ENCODE results near the gene CFL1.

CFL1 gene

DNA sequence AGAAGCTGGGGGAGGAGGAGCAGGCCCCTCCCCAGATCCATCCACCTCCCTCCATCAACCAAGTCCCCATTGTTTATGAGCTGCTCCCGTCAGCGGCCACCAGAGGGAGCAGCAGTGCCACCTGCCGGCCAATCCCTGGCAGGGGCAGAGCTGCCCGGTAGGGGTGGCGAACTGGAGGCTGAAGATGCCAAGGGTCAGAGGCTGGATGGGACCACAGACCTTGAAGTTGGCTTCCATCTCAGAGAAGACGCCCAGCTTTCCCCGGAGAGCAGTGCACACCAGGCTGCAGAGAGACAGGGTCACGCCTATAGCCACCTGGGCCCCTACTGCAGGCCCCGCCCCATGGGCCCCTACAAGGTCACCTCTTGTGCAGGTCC, 26.7 kb upstream of the CFL1 start:
- peak overlapping the region; percentile 41 for H3K27ac Mint-ChIP-seq (ENCODE audit: low read depth)

DNA sequence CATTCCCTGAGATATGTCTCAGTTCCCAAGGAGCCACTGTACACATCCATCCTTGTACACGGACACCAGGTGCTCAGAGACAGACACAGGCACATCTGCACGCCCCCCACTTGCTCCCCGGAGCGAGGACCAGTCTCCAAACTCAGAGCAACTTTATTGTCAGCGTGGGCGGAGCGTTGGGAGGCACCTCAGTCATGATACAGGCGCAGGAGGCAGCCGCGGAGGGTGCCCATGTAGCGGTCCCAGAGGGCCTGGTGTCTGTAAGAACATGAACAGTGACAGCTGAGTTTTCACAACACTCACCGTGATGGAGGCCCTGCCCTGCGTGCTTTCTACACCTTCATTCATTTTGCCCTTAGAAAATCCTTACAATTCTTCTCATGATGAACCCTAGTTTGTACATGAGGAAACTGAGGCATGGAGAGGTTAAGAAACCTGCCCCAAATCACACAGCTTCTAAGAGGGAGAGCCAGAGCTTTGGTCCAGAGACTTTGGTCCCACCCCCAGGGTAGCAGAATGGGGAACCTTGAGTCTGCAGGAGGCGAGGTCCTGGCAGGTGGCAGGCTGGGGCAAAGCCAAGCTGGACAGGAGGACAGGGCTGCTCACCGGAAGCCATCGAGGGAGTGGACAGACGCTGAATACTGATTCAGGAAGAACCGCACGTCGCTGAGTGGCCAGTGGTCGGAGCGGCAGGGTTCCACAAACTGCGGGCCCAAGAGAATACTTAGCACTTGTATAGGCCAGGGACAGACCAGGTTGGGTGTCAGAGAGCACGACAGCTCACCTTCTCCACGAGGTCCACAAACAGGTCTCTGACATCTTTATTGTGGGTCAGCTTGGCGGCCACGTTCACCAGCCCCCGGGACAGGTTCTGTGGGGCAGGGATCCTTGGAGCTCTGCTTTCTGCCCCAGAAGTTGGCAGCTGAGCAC, 26.1 kb upstream of the CFL1 start:
- H3K27me3 Mint-ChIP-seq: no peaks in the 10 kb centered on the region
- peak overlapping the region; percentile 41 for H3K27ac Mint-ChIP-seq (ENCODE audit: low read depth)
- no peak for DNase-seq (ENCODE audit: low spot score in 2 of 2)
- no peaks in the 10 kb centered on the region for H3K9me3 Mint-ChIP-seq
- H3K36me3 Mint-ChIP-seq (ENCODE audit: insufficient read depth): peaks cover 22% of the 10 kb centered on the region
- no peak overlapping the region for H3K4me3 Mint-ChIP-seq
- peaks cover 68% of the 10 kb centered on the region for H3K4me1 Mint-ChIP-seq
- no peak for ATAC-seq (replicated peaks; ENCODE audit: extremely low read depth, poor library complexity, severe bottlenecking)

More for the DNA sequence above, 26.7 kb upstream of the CFL1 start:
- H3K27me3 Mint-ChIP-seq: no peaks in the 10 kb centered on the region
- no peaks in the 10 kb centered on the region for H3K9me3 Mint-ChIP-seq
- ATAC-seq (replicated peaks; ENCODE audit: extremely low read depth, poor library complexity, severe bottlenecking) (peak; percentile 21), DNase-seq (ENCODE audit: low spot score in 2 of 2) (peak; percentile 66 to 73)
- peaks cover 68% of the 10 kb centered on the region for H3K4me1 Mint-ChIP-seq
- H3K4me3 Mint-ChIP-seq: no peak overlapping the region
- peaks cover 22% of the 10 kb centered on the region for H3K36me3 Mint-ChIP-seq (ENCODE audit: insufficient read depth)

DNA sequence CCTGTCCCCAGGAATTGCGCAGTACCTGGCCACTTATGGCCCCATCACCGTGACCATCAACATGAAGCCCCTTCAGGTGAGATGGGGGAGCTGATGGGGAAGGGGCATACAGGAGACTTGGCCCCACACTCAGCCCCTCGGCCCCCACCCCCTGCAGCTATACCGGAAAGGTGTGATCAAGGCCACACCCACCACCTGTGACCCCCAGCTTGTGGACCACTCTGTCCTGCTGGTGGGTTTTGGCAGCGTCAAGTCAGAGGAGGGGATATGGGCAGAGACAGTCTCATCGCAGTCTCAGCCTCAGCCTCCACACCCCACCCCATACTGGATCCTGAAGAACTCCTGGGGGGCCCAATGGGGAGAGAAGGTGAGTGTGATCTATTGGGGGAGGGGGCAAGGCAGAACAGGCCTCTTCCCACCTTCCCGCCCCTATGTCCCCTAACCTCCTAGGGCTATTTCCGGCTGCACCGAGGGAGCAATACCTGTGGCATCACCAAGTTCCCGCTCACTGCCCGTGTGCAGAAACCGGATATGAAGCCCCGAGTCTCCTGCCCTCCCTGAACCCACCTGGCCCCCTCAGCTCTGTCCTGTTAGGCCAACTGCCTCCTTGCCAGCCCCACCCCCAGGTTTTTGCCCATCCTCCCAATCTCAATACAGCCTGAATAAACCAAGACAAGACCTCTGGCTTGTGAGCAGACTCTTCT, 25.2 kb upstream of the CFL1 start:
- no peak overlapping the region for H3K4me3 Mint-ChIP-seq
- ATAC-seq (replicated peaks; ENCODE audit: extremely low read depth, poor library complexity, severe bottlenecking) (no peak), DNase-seq (ENCODE audit: low spot score in 2 of 2) (no peak)
- H3K27me3 Mint-ChIP-seq: no peaks in the 10 kb centered on the region
- H3K4me1 Mint-ChIP-seq: peaks cover 68% of the 10 kb centered on the region
- peaks cover 16% of the 10 kb centered on the region for H3K36me3 Mint-ChIP-seq (ENCODE audit: insufficient read depth)
- H3K9me3 Mint-ChIP-seq: no peaks in the 10 kb centered on the region
- no peak overlapping the region for H3K27ac Mint-ChIP-seq (ENCODE audit: low read depth)

DNA sequence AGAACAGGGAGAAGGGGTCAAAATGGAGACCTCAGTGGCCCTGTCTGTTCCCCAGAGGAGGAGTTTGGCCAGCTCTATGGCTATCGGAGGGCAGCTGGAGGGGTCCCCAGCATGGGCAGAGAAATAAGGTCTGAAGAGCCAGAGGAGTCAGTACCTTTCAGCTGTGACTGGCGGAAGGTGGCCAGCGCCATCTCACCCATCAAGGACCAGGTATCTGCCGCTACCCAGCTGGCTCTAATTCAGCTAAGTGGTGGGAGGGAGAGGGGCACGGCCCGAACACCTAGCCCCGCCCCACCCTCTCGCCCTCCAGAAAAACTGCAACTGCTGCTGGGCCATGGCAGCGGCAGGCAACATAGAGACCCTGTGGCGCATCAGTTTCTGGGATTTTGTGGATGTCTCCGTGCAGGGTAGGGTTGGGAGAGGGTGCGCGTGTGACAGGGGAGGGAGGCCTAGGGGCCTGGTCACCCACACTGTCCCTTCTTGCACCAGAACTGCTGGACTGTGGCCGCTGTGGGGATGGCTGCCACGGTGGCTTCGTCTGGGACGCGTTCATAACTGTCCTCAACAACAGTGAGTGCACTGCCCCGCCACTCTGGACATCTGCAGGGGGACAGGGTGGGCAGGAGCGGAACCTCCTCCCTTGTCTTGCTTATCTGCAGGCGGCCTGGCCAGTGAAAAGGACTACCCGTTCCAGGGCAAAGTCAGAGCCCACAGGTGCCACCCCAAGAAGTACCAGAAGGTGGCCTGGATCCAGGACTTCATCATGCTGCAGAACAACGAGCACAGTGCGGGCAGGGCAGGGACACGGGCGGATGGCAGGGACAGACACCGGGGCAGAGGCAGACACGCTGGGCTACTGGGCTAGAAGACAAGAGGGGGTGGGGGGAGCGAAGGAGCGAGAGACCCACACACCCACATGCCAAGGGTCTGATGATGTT, 24.4 kb upstream of the CFL1 start:
- H3K36me3 Mint-ChIP-seq (ENCODE audit: insufficient read depth): peaks cover 11% of the 10 kb centered on the region
- H3K4me1 Mint-ChIP-seq: peaks cover 67% of the 10 kb centered on the region
- no peak for ATAC-seq (replicated peaks; ENCODE audit: extremely low read depth, poor library complexity, severe bottlenecking)
- DNase-seq (ENCODE audit: low spot score in 2 of 2): no peak
- peak overlapping the region; percentile 81 for H3K4me3 Mint-ChIP-seq
- peak overlapping the region; percentile 91 for H3K27ac Mint-ChIP-seq (ENCODE audit: low read depth)
- H3K9me3 Mint-ChIP-seq: no peaks in the 10 kb centered on the region
- H3K27me3 Mint-ChIP-seq: no peaks in the 10 kb centered on the region

DNA sequence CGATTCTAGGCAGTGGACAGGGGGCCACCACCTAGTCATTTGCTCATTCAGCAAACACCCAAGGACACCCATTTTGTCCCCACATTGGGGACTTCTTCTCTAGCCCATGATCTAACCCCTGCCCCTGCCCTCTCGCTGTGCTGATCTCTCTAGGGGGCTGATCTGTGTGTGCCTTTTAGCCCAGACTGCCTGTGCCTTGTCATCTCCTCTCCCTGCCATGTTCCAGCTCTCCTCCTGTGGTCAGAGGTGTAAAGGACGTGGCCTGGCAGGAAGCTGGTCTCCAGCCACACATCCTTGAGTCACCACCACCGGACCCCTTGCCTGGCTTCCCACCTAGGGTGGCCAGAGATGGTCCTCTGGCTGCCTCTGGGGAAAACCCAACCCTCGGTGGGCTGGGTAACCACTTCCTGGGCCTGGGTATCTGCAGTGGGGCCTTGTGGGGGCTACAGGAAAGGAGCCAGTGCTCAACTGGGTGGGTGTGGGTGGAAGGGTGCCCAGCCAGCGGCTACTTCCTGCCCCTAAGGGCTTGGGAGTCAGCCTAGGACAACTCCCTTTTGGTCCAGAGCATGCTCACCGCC, 23.0 kb upstream of the CFL1 start:
- DNase-seq (ENCODE audit: low spot score in 2 of 2): no peak
- H3K27ac Mint-ChIP-seq (ENCODE audit: low read depth): peak overlapping the region; percentile 91
- no peak for ATAC-seq (replicated peaks; ENCODE audit: extremely low read depth, poor library complexity, severe bottlenecking)
- no peaks in the 10 kb centered on the region for H3K9me3 Mint-ChIP-seq
- no peaks in the 10 kb centered on the region for H3K27me3 Mint-ChIP-seq
- H3K4me1 Mint-ChIP-seq: peaks cover 60% of the 10 kb centered on the region
- H3K4me3 Mint-ChIP-seq: peak overlapping the region; percentile 81
- peaks cover 11% of the 10 kb centered on the region for H3K36me3 Mint-ChIP-seq (ENCODE audit: insufficient read depth)

DNA sequence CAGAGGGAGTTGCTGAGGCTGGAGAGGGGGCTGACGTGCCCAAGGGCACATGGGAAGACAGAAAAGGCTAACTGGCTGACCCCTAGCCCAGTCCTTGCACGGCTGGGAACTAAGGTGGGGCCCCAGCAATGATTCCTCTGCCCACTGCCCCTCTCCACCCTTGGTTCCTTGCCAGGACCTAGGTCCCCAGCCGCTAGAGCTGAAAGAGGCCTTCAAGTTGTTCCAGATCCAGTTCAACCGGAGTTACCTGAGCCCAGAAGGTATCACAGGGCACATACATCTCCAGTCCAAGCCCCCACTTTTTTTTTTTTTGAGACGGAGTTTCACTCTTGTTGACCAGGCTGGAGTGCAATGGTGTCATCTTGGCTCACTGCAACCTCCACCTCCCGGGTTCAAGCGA, 22.0 kb upstream of the CFL1 start:
- H3K36me3 Mint-ChIP-seq (ENCODE audit: insufficient read depth): peaks cover 10% of the 10 kb centered on the region
- no peak for DNase-seq (ENCODE audit: low spot score in 2 of 2)
- H3K27ac Mint-ChIP-seq (ENCODE audit: low read depth): peak overlapping the region; percentile 91
- no peaks in the 10 kb centered on the region for H3K27me3 Mint-ChIP-seq
- no peak for ATAC-seq (replicated peaks; ENCODE audit: extremely low read depth, poor library complexity, severe bottlenecking)
- H3K4me1 Mint-ChIP-seq: peaks cover 55% of the 10 kb centered on the region
- no peaks in the 10 kb centered on the region for H3K9me3 Mint-ChIP-seq
- peak overlapping the region; percentile 81 for H3K4me3 Mint-ChIP-seq

DNA sequence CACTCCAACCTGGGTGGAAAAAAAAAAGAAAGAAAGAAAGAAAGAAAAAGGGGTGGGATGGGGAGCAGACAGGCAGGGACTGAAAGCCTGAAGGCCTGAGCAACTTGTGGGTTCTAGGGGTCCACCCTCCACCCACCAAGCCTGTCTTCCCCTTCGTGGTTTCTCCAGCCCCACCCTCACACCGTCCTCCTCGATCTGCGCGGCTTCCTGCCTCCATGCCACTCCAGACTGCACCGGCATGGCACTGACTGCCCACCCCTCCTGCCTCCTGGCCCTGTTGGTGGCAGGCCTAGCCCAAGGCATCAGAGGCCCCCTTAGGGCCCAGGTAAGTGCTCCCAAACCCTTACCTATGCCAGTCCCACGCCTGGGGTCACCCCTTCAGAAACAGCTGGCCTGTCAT, 21.6 kb upstream of the CFL1 start, which contains the start of gene CTSW:
CTSW (plus strand) TSS at position 221 of the 400 bp plus-strand sequence; CDS start at position 239, 18 bp downstream.
- Mint-ChIP-seq H3K4me1 (peaks cover 51% of the 10 kb centered on the region), H3K27ac (ENCODE audit: low read depth) (peak within 1 kb of the TSS; percentile 91), H3K36me3 (ENCODE audit: insufficient read depth) (peaks cover 7% of the 10 kb centered on the region), H3K4me3 (peak within 1 kb of the TSS; percentile 81), H3K9me3 (no peaks in the 10 kb centered on the region), H3K27me3 (no peaks in the 10 kb centered on the region)
- DNase-seq (ENCODE audit: low spot score in 2 of 2) (no peak), ATAC-seq (replicated peaks; ENCODE audit: extremely low read depth, poor library complexity, severe bottlenecking) (peak; percentile 70)

DNA sequence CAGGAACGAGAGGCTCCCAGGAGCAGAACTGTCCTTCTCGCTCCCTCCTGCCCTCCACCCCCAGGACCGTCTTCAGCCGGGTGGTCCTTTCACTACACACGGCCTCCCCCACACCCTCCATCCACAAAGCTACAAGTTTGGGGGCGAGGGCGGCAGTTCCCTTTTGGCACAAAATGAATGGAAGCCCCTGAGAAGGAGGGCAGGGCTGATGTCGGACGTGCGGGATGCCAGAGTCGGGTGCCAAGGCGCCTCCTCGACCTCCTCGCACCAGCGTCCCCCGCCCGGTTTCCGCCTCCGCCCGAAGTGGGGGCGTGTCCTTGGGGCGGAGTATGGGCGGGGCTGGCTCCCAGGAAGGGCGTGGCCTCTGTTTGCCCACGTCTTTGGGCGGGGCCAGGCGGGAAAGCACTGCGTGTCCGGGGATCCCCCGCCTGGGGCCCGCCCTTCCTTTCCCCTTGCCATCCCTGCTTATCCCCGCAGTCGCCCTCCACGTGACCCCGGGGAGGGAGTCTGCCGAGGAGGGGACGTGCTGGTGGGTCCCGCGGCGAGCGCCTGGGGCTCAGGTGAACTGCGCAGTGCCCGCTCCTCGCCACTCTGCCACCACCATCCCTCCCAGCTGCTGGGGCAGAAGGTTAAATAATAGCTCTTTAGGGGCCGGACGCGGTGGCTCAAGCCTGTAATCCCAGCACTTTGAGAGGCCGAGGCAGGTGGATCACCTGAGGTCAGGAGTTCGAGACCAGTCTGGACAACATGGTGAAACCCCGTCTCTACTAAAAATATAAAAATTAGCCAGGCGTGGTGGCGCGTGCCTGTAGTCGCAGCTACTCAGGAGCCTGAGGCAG, 15.6 kb upstream of the CFL1 start:
- no peaks in the 10 kb centered on the region for H3K27me3 Mint-ChIP-seq

DNA sequence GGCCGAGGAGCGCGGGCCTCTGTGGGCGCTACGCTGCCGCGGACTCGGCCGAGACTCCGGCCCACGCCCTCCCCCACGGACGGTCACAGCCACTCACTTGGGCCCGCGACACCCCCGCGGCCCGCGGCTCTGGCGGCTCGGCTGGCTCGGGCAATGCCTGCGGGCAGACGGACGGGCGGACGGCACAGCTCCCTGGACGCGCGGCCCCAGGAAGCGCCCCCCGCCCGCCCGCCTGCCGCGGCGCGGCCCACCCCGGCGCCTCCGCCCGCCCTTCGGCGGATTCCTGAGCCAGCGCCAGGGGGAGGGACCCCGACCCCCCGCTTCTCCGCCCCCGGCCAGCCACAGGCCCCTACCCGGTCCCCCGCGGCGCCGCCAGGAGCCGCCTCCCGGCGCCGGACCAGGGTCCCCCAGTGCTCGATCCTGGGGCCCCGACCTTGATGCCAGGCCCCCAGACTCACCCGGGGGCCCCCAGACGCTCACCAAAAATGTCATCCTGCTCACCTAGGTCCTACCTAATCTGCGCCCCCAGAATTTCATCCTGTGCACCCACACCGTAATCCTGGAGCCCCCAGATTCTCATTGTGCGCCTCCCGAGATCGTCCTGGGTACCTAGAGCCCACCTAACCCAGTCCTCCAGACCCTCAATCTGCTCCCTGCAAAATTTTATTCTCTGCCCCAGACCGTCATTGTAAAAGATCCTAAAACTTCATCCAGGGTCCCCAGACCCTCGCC, 14.8 kb upstream of the CFL1 start, which contains the start of gene EFEMP2:
EFEMP2 (minus strand) TSS at position 215 of the 732 bp plus-strand sequence. CDS start 446 bp downstream, outside the sequence.
- peak; percentile 3 for ATAC-seq (replicated peaks; ENCODE audit: extremely low read depth, poor library complexity, severe bottlenecking)
- peaks cover 27% of the 10 kb centered on the region for H3K4me1 Mint-ChIP-seq
- H3K27me3 Mint-ChIP-seq: no peaks in the 10 kb centered on the region

More for the DNA sequence above, 15.6 kb upstream of the CFL1 start:
- Mint-ChIP-seq H3K4me3 (peak overlapping the region; percentile 86), H3K36me3 (ENCODE audit: insufficient read depth) (peaks cover 6% of the 10 kb centered on the region), H3K27ac (ENCODE audit: low read depth) (peak overlapping the region; percentile 91), H3K4me1 (peaks cover 33% of the 10 kb centered on the region), H3K9me3 (no peaks in the 10 kb centered on the region)
- peak; percentile 86 for ATAC-seq (replicated peaks; ENCODE audit: extremely low read depth, poor library complexity, severe bottlenecking)
- DNase-seq (ENCODE audit: low spot score in 2 of 2): peak; percentile 97 to 98

DNA sequence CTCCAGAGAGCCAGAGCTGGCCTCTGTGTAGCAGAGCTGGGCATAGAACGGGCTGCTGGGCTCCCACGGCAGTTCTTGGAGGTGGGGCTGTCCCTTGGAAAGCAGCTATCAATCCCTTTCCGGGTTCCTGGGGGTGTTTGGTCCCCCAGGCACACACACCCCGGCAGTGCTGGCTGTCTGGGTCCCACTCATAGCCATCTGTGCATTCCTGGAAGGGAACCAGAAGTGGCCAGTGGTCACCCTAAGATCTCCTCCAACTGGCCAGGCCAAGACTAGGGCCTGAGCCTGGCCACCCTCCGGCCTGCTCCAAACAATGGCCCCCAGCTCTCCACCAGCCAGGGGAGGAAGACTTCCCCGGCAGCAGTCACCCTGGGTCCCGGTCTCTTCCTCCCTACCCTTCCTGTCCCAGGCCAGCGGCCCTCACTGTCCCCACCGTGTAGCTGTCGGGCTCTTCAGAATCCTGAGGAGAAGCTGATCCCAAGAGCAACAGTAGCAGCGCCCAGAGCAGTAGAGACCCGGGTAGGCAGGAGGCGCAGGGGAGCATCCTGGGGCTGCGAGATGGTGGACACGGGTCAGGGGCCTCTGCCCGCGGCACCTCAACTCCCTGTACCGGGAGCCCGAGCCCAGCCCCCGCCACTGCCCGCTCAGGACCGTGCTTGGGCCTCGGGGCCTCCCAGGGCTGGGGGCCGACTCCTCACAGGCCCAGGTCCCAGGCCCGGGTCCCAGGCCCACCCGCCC, 14.0 kb upstream of the CFL1 start:
- H3K9me3 Mint-ChIP-seq: no peaks in the 10 kb centered on the region
- H3K4me3 Mint-ChIP-seq: peak overlapping the region; percentile 49
- peaks cover 12% of the 10 kb centered on the region for H3K36me3 Mint-ChIP-seq (ENCODE audit: insufficient read depth)
- DNase-seq (ENCODE audit: low spot score in 2 of 2) (no peak), ATAC-seq (replicated peaks; ENCODE audit: extremely low read depth, poor library complexity, severe bottlenecking) (no peak)
- peaks cover 32% of the 10 kb centered on the region for H3K4me1 Mint-ChIP-seq
- H3K27ac Mint-ChIP-seq (ENCODE audit: low read depth): peak overlapping the region; percentile 64
- H3K27me3 Mint-ChIP-seq: no peaks in the 10 kb centered on the region

More for the DNA sequence above, 14.8 kb upstream of the CFL1 start, which contains the start of gene EFEMP2:
- no peak for DNase-seq (ENCODE audit: low spot score in 2 of 2)
- Mint-ChIP-seq H3K27ac (ENCODE audit: low read depth) (peak within 1 kb of the TSS; percentile 91), H3K9me3 (no peaks in the 10 kb centered on the region), H3K4me3 (peak within 1 kb of the TSS; percentile 86), H3K36me3 (ENCODE audit: insufficient read depth) (peaks cover 8% of the 10 kb centered on the region)
